ENCODE data around the gene LPCAT3.

LPCAT3 gene

DNA sequence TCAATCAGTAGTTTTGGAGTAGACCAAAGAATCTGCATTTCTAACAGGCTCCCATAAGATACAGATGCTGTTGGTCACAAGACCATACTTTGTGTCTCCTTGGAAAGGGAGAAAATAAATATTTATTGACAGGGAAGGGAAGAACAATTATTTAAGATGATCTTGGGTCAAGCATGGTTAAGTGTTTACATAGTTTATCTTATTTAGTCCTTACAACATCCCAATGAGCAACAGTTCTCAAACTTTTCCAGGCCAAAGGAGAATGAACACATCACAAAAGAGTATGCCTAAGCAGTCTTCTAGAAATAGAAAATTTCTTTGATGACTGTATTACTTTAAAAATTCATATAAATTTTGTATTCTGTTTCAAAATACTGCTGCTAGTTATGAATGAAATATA lies 8.8 kb downstream of the LPCAT3 start:
- no peaks in the 10 kb centered on the region for H3K9me3 ChIP-seq (ENCODE audit: control insufficient read depth, insufficient read depth, low read depth, low read length)
- no peak overlapping the region for H3K4me3 ChIP-seq (ENCODE audit: low read depth, low read length)
- peaks cover 3% of the 10 kb centered on the region for H3K4me1 ChIP-seq (ENCODE audit: control insufficient read depth, insufficient read depth, low read length)
- peaks cover 11 to 12% of the 10 kb centered on the region in 2 experiments; a peak in 2 of 3 replicates for H3K36me3 ChIP-seq (ENCODE audit: control insufficient read depth in 2 of 2, insufficient read depth in 1 of 2, low read length in 2 of 2)
- POLR2A ChIA-PET = interaction anchor here (1.1 kb wide), 1 partner anchor 9 kb away, joined by 3 read pairs; the partner anchor contains the start of gene LPCAT3
- CTCF ChIA-PET = no interaction called here
- TF ChIP-seq SCRT2 (tag by site-specific recombination; IDR thresholded peaks at IDR 0.05) = 0 out of 2 replicates have a peak, but pooled peaks have one; percentile 14
- TF ChIP-seq, protein P1, sequence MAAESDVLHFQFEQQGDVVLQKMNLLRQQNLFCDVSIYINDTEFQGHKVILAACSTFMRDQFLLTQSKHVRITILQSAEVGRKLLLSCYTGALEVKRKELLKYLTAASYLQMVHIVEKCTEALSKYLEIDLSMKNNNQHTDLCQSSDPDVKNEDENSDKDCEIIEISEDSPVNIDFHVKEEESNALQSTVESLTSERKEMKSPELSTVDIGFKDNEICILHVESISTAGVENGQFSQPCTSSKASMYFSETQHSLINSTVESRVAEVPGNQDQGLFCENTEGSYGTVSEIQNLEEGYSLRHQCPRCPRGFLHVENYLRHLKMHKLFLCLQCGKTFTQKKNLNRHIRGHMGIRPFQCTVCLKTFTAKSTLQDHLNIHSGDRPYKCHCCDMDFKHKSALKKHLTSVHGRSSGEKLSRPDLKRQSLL (tag by site-specific recombination; IDR thresholded peaks at IDR 0.05) = no peak
- no peak overlapping the region for H3K27ac ChIP-seq (ENCODE audit: extremely low read depth, low read depth, low read length)

DNA sequence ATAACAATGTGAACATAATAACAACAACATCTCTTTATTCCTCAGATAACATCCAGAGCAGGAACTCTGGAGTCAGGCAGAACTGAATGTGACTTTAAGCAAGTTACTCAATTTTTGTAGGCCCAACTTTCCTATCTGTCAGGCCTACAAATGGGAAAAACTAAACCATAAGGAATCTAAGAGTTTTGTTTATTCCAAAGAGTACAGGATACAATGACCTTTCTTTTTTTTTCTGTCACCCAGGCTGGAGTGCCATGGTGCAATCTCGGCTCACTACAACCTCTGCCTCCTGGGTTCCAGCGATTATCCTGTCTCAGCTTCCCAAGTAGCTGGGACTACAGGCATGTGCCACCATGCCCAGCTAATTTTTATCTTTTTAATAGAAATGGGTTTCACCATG lies 9.4 kb downstream of the LPCAT3 start:
- Histone ChIP-seq H3K4me1 (ENCODE audit: control insufficient read depth, insufficient read depth, low read length) (no peaks in the 10 kb centered on the region; the same call in 1 of the 2 replicates), H3K9me3 (ENCODE audit: control insufficient read depth, insufficient read depth, low read depth, low read length) (no peaks in the 10 kb centered on the region), H3K4me3 (ENCODE audit: low read depth, low read length) (no peak overlapping the region), H3K36me3 (ENCODE audit: control insufficient read depth in 2 of 2, insufficient read depth in 1 of 2, low read length in 2 of 2) (peaks cover 7 to 9% of the 10 kb centered on the region in 2 experiments; a peak in 2 of 3 replicates), H3K27ac (ENCODE audit: extremely low read depth, low read depth, low read length) (no peak overlapping the region)
- CTCF ChIA-PET = interaction anchor here (1.1 kb wide), 1 partner anchor 9 kb away, joined by 3 read pairs; the partner anchor contains the start of gene LPCAT3
- TF ChIP-seq ZNF19 (tag by site-specific recombination; IDR thresholded peaks at IDR 0.05; ENCODE audit: low read depth) (no peak), SP7 (tag by site-specific recombination; IDR thresholded peaks at IDR 0.05) (no peak), KLF7 (tag by site-specific recombination; IDR thresholded peaks at IDR 0.05; ENCODE audit: borderline replicate concordance) (no peak), ZNF221 (tag by site-specific recombination; IDR thresholded peaks at IDR 0.05; ENCODE audit: borderline replicate concordance) (no peak), ZNF529 (tag by site-specific recombination; IDR thresholded peaks at IDR 0.05; ENCODE audit: insufficient replicate concordance) (no peak)
- POLR2A ChIA-PET = no interaction called here

DNA sequence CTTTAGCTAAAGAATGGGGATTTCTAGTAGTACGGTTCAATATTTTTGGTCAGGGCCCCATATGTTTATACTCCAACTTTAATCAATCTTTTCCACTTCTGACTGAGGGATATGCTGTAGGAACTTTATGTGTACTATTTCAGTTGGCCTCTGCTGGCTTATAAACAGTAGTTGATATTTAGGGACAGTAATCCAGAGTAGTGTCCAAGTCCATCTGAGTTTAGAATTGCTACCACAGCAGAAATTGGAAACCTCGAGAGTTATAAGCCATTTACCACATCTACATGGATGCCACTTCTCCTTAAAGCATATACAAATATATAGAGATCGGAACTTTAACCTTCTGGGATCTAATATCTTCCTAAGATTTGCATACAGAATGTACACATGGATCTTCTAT lies 11.6 kb downstream of the LPCAT3 start:
- Histone ChIP-seq H3K4me3 (ENCODE audit: low read depth, low read length) (no peak overlapping the region), H3K9me3 (ENCODE audit: control insufficient read depth, insufficient read depth, low read depth, low read length) (no peaks in the 10 kb centered on the region), H3K4me1 (ENCODE audit: control insufficient read depth, insufficient read depth, low read length) (no peaks in the 10 kb centered on the region; the same call in 1 of the 2 replicates), H3K36me3 (ENCODE audit: control insufficient read depth in 2 of 2, insufficient read depth in 1 of 2, low read length in 2 of 2) (peaks cover 0 to 9% of the 10 kb centered on the region in 2 experiments; a peak in 1 of 3 replicates), H3K27ac (ENCODE audit: extremely low read depth, low read depth, low read length) (no peak overlapping the region)
- ChIA-PET CTCF (interaction anchor here (0.6 kb wide), 1 partner anchor 102 kb away, joined by 3 read pairs; no protein-coding TSS in a partner anchor), POLR2A (interaction anchor here (1.6 kb wide), 1 partner anchor 29 kb away, joined by 6 read pairs; no protein-coding TSS in a partner anchor)
- TF ChIP-seq SETDB1 (IDR thresholded peaks at IDR 0.05; ENCODE audit: insufficient read length, low read length) = no peak
- TF ChIP-seq, protein P2, sequence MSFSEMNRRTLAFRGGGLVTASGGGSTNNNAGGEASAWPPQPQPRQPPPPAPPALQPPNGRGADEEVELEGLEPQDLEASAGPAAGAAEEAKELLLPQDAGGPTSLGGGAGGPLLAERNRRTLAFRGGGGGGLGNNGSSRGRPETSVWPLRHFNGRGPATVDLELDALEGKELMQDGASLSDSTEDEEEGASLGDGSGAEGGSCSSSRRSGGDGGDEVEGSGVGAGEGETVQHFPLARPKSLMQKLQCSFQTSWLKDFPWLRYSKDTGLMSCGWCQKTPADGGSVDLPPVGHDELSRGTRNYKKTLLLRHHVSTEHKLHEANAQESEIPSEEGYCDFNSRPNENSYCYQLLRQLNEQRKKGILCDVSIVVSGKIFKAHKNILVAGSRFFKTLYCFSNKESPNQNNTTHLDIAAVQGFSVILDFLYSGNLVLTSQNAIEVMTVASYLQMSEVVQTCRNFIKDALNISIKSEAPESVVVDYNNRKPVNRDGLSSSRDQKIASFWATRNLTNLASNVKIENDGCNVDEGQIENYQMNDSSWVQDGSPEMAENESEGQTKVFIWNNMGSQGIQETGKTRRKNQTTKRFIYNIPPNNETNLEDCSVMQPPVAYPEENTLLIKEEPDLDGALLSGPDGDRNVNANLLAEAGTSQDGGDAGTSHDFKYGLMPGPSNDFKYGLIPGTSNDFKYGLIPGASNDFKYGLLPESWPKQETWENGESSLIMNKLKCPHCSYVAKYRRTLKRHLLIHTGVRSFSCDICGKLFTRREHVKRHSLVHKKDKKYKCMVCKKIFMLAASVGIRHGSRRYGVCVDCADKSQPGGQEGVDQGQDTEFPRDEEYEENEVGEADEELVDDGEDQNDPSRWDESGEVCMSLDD (tag by site-specific recombination; IDR thresholded peaks at IDR 0.05) = no peak
- TF ChIP-seq, protein P3, sequence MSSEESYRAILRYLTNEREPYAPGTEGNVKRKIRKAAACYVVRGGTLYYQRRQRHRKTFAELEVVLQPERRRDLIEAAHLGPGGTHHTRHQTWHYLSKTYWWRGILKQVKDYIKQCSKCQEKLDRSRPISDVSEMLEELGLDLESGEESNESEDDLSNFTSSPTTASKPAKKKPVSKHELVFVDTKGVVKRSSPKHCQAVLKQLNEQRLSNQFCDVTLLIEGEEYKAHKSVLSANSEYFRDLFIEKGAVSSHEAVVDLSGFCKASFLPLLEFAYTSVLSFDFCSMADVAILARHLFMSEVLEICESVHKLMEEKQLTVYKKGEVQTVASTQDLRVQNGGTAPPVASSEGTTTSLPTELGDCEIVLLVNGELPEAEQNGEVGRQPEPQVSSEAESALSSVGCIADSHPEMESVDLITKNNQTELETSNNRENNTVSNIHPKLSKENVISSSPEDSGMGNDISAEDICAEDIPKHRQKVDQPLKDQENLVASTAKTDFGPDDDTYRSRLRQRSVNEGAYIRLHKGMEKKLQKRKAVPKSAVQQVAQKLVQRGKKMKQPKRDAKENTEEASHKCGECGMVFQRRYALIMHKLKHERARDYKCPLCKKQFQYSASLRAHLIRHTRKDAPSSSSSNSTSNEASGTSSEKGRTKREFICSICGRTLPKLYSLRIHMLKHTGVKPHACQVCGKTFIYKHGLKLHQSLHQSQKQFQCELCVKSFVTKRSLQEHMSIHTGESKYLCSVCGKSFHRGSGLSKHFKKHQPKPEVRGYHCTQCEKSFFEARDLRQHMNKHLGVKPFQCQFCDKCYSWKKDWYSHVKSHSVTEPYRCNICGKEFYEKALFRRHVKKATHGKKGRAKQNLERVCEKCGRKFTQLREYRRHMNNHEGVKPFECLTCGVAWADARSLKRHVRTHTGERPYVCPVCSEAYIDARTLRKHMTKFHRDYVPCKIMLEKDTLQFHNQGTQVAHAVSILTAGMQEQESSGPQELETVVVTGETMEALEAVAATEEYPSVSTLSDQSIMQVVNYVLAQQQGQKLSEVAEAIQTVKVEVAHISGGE (tag by site-specific recombination; conservative IDR thresholded peaks at IDR 0.05; ENCODE audit: low read depth) = no peak
- no peak for TF ChIP-seq ZNF16 (tag by site-specific recombination; IDR thresholded peaks at IDR 0.05; ENCODE audit: low read depth)
- no peak for TF ChIP-seq ZNF521 (tag by site-specific recombination; IDR thresholded peaks at IDR 0.05)
- TF ChIP-seq, protein P1 (tag by site-specific recombination; IDR thresholded peaks at IDR 0.05) = no peak

Measured in HEK293 (cell line).